H1 (cell line): ENCODE results near the gene BMERB1. TPM values are rescaled to one million over a fixed set of nuclear protein-coding genes. Genes with fewer than 3 reads are reported as not detected.
A peak's percentile ranks its signal among the peaks of the same experiment; 100 is the strongest.

Source experiments
- CTCF ChIA-PET: fragments of 300-600 bp; sonication (Branson Sonifier 250); formaldehyde crosslinking; loops from one replicate; lab custom pipeline; 2021; ENCODE audit not compliant: partially characterized antibody; lab: Charles Lee
- POLR2A ChIA-PET: fragments of 300-600 bp; sonication (Branson Sonifier 250); formaldehyde crosslinking; loops from one replicate; lab custom pipeline; 2021; ENCODE audit warnings: inconsistent platforms; ENCODE audit not compliant: partially characterized antibody; lab: Charles Lee
- DNase-seq, 2 experiments: peaks; one replicate each; pipeline versions ENCODE4 v3.0.0 to v3.0.0-alpha.2; 2010 to 2022; ENCODE audit warnings: low spot score in 2 of 2, low read depth in 1 of 2, mixed read lengths in 1 of 2
- FAIRE-seq: peaks from 2 replicates; lab custom pipeline; 2011; peaks lifted over from hg19 to GRCh38; lab: Jason Lieb, UNC
- H2AFZ ChIP-seq: 2 replicates; pipeline ENCODE4 v1.8.1; 2012; ENCODE audit warnings: low read length, inconsistent platforms
- H2AK5ac ChIP-seq: 2 replicates; pipeline ENCODE4 v1.6.1; 2013; ENCODE audit warnings: low read depth, low read length
- H2BK120ac ChIP-seq: replicated peaks from 2 replicates; pipeline ENCODE3; 2013; ENCODE audit warnings: low read depth, low read length, inconsistent platforms
- H2BK12ac ChIP-seq: 2 replicates; pipeline ENCODE4 v1.6.1; 2013; ENCODE audit warnings: low read depth, low read length
- H2BK15ac ChIP-seq: 2 replicates; pipeline ENCODE4 v1.6.1; 2013; ENCODE audit warnings: low read length
- H2BK20ac ChIP-seq: 2 replicates; pipeline ENCODE4 v1.6.1; 2013; ENCODE audit warnings: low read length
- H2BK5ac ChIP-seq: 2 replicates; pipeline ENCODE4 v1.6.1; 2013; ENCODE audit warnings: low read depth, low read length
- H3K14ac ChIP-seq: 2 replicates; pipeline ENCODE4 v1.6.1; 2013; ENCODE audit warnings: inconsistent platforms; ENCODE audit not compliant: insufficient read length
- H3K18ac ChIP-seq: 2 replicates; pipeline ENCODE4 v1.6.1; 2013; ENCODE audit warnings: low read length; ENCODE audit errors: extremely low read depth
- H3K23ac ChIP-seq: 2 replicates; pipeline ENCODE4 v1.6.1; 2013; ENCODE audit warnings: inconsistent platforms; ENCODE audit not compliant: insufficient read length
- H3K23me2 ChIP-seq: 2 replicates; pipeline ENCODE4 v1.6.1; 2013; ENCODE audit warnings: low read depth, low read length
- H3K27ac ChIP-seq: 2 replicates; pipeline ENCODE4 v1.6.1; 2011; ENCODE audit warnings: low read depth, low read length, inconsistent platforms
- H3K27me3 ChIP-seq, 4 experiments: replicated peaks in 1 of 4; 1 replicate in 1 of 4; 2 replicates in 3 of 4; pipeline versions ENCODE4 v1.6.1 to v1.8.1; 2011 to 2013; ENCODE audit warnings: low read length in 3 of 4, mild to moderate bottlenecking in 3 of 4, inconsistent platforms in 2 of 4, mixed read lengths in 2 of 4, moderate library complexity in 1 of 4; ENCODE audit not compliant: control insufficient read depth in 3 of 4, insufficient read depth in 3 of 4; ENCODE audit errors: extremely low read depth in 1 of 4
- H3K36me3 ChIP-seq, 4 experiments: 2 replicates each; pipeline versions ENCODE4 v1.6.1 to v1.8.1; 2011 to 2013; ENCODE audit warnings: mild to moderate bottlenecking in 4 of 4, low read length in 3 of 4, moderate library complexity in 2 of 4, control low read depth in 1 of 4, inconsistent platforms in 1 of 4; ENCODE audit not compliant: insufficient read depth in 4 of 4, control insufficient read depth in 2 of 4
- H3K4ac ChIP-seq: replicated peaks from 2 replicates; pipeline ENCODE3; 2013; ENCODE audit warnings: low read length, low read depth, mixed read lengths, inconsistent platforms; ENCODE audit not compliant: insufficient read length
- H3K4me1 ChIP-seq, 4 experiments: replicated peaks in 1 of 4; 1 replicate in 1 of 4; 2 replicates in 3 of 4; pipeline versions ENCODE4 v1.6.1 to v1.8.1; 2011 to 2013; ENCODE audit warnings: low read length in 3 of 4, inconsistent platforms in 2 of 4, mixed read lengths in 1 of 4; ENCODE audit not compliant: insufficient read depth in 4 of 4, control insufficient read depth in 3 of 4
- H3K4me2 ChIP-seq, 2 experiments: 2 replicates each; pipeline versions ENCODE4 v1.6.1 to v1.8.1; 2011 to 2013; ENCODE audit warnings: low read depth in 2 of 2, low read length in 2 of 2, control low read depth in 1 of 2, inconsistent platforms in 1 of 2, mild to moderate bottlenecking in 1 of 2; ENCODE audit not compliant: insufficient read depth in 1 of 2
- H3K4me3 ChIP-seq, 4 experiments: fragments of 200-600, 300-600 bp in 1 of 4; sonication (generic), shearing (Covaris generic), sonication (Bioruptor Twin) in 1 of 4; 2 replicates each; pipeline versions ENCODE4 v1.5.1 to v1.8.1; 2011 to 2016; ENCODE audit warnings: low read length in 4 of 4, low read depth in 3 of 4, control low read depth in 2 of 4, inconsistent platforms in 2 of 4, mild to moderate bottlenecking in 2 of 4, mixed read lengths in 1 of 4, moderate library complexity in 1 of 4; ENCODE audit not compliant: insufficient read depth in 2 of 4; ENCODE audit errors: extremely low read depth in 1 of 4
- H3K56ac ChIP-seq: replicated peaks from 2 replicates; pipeline ENCODE3; 2013; ENCODE audit warnings: low read depth, mild to moderate bottlenecking, mixed read lengths, low read length, inconsistent platforms; ENCODE audit not compliant: insufficient read length
- H3K79me1 ChIP-seq: 2 replicates; pipeline ENCODE4 v1.6.1; 2013; ENCODE audit warnings: low read depth, low read length, control low read depth
- H3K79me2 ChIP-seq, 2 experiments: 2 replicates each; pipeline versions ENCODE4 v1.6.1 to v1.8.1; 2012 to 2013; ENCODE audit warnings: low read length in 2 of 2, mild to moderate bottlenecking in 2 of 2, inconsistent platforms in 1 of 2; ENCODE audit not compliant: insufficient read depth in 2 of 2, control insufficient read depth in 1 of 2
- H3K9ac ChIP-seq, 4 experiments: replicated peaks in 1 of 4; 1 replicate in 1 of 4; 2 replicates in 3 of 4; pipeline versions ENCODE4 v1.6.1 to v1.8.1; 2011 to 2013; ENCODE audit warnings: low read depth in 3 of 4, low read length in 3 of 4, control low read depth in 2 of 4, mild to moderate bottlenecking in 2 of 4, moderate library complexity in 2 of 4, inconsistent platforms in 1 of 4; ENCODE audit errors: extremely low read depth in 1 of 4
- H3K9me3 ChIP-seq, 2 experiments: 2 replicates each; pipeline versions ENCODE4 v1.6.1 to v1.8.1; 2012 to 2013; ENCODE audit warnings: mild to moderate bottlenecking in 2 of 2, moderate library complexity in 2 of 2, control low read depth in 1 of 2, inconsistent platforms in 1 of 2, low read depth in 1 of 2, low read length in 1 of 2, mixed read lengths in 1 of 2; ENCODE audit not compliant: insufficient read depth in 2 of 2
- H4K20me1 ChIP-seq, 2 experiments: replicated peaks in 1 of 2; 2 replicates each; pipeline versions ENCODE3 to v1.8.1; 2011 to 2013; ENCODE audit warnings: inconsistent platforms in 2 of 2, low read length in 2 of 2, mild to moderate bottlenecking in 1 of 2; ENCODE audit not compliant: insufficient read depth in 2 of 2, control insufficient read depth in 1 of 2
- H4K5ac ChIP-seq: 2 replicates; pipeline ENCODE4 v1.6.1; 2013; ENCODE audit warnings: low read length, low read depth, mixed read lengths, inconsistent platforms; ENCODE audit not compliant: insufficient read length
- H4K8ac ChIP-seq: 2 replicates; pipeline ENCODE4 v1.8.0; 2013; ENCODE audit warnings: mild to moderate bottlenecking, moderate library complexity, low read length, inconsistent platforms; ENCODE audit not compliant: insufficient read depth; ENCODE audit errors: extremely low read depth
- H4K91ac ChIP-seq: replicated peaks from 2 replicates; pipeline ENCODE3; 2013; ENCODE audit warnings: low read length, mixed read lengths, inconsistent platforms; ENCODE audit not compliant: insufficient read length
- KDM4A ChIP-seq: IDR thresholded peaks from one replicate; pipeline ENCODE4 v1.7.1; 2012; ENCODE audit warnings: low read depth, mild to moderate bottlenecking, moderate library complexity, low read length, inconsistent platforms; ENCODE audit not compliant: severe bottlenecking
- RBBP5 ChIP-seq: IDR thresholded peaks from 2 replicates; pipeline ENCODE4 v1.7.1; 2012; ENCODE audit warnings: low read depth, mild to moderate bottlenecking, inconsistent platforms, low read length, moderate library complexity, borderline replicate concordance
- SIN3A ChIP-seq, 2 experiments: IDR thresholded peaks in 1 of 2; conservative IDR thresholded peaks in 1 of 2; 2 replicates each; pipeline ENCODE4 v1.6.1; 2011 to 2012; ENCODE audit warnings: low read length in 2 of 2, improper control_type of control experiment in 1 of 2, low read depth in 1 of 2, mild to moderate bottlenecking in 1 of 2
- SP4 ChIP-seq: IDR thresholded peaks from 2 replicates; pipeline ENCODE4 v1.6.1; 2012; ENCODE audit warnings: low read length, inconsistent platforms
- TCF12 ChIP-seq: IDR thresholded peaks from 2 replicates; pipeline ENCODE4 v1.6.1; 2011; ENCODE audit warnings: low read depth, mild to moderate bottlenecking, low read length
- ZNF274 ChIP-seq: IDR thresholded peaks from 2 replicates; pipeline ENCODE4 v1.7.0; 2012; ENCODE audit warnings: low read length, borderline replicate concordance; ENCODE audit errors: extremely low read depth
- WGBS, 2 experiments: shearing (Covaris generic) in 1 of 2; methylation state at CpG; one replicate each; pipeline versions ENCODE4 v1.1.6 to v1.1.7; 2013 to 2015; ENCODE audit warnings: low lambda C conversion rate in 2 of 2, mixed read lengths in 2 of 2, inconsistent platforms in 1 of 2, low coverage in 1 of 2, missing lambda C conversion rate in 1 of 2; ENCODE audit not compliant: insufficient replicate concordance in 2 of 2, insufficient coverage in 1 of 2, insufficient read length in 1 of 2; ENCODE audit errors: extremely low coverage in 1 of 2, missing lambda C conversion rate in 1 of 2; 5-methylcytosine and 5-hydroxymethylcytosine counted together
- polyA plus RNA-seq, 7 experiments: library from polyadenylated mRNA; depleted of rRNA in 3 of 7; stranded (reverse) in 5 of 7; unstranded in 2 of 7; fragments of >200 nt in 5 of 7; fragments of 200-250 nt in 2 of 7; gene quantifications; 1 replicate in 5 of 7; 2 replicates in 1 of 7; 4 replicates in 1 of 7; pipeline versions ENCODE4 v1.2.1 to v1.2.3, GENCODE V29; 2011 to 2013; ENCODE audit warnings: missing spikeins in 2 of 7, mixed read lengths in 2 of 7
- total RNA-seq: library from RNA; stranded (reverse); fragmentation: NEBNext Ultra II Directional; extraction: Animal tissue kit (Norgen Biotek cat#: 25700); gene quantifications from 2 replicates; pipeline ENCODE4 v1.2.1, GENCODE V29; 2021
- TF ChIP-seq, protein P1 (sequence below): IDR thresholded peaks from 2 replicates; pipeline ENCODE4 v1.6.1; 2012; ENCODE audit warnings: low read length, inconsistent platforms
- TF ChIP-seq, protein P2 (sequence below): IDR thresholded peaks from 2 replicates; pipeline ENCODE4 v1.6.1; 2011; ENCODE audit warnings: low read depth, mild to moderate bottlenecking, low read length; ENCODE audit not compliant: insufficient read depth
- TF ChIP-seq, protein P3 (sequence below): IDR thresholded peaks from 2 replicates; pipeline ENCODE4 v1.6.1; 2012; ENCODE audit warnings: inconsistent platforms

The BMERB1 gene
- total and polyA plus RNA-seq, 2 of the 8 experiments (the other 6 are each of a cell fraction or from before 2014, with no cell fraction given) = 23.5 to 27.1 TPM

DNA sequence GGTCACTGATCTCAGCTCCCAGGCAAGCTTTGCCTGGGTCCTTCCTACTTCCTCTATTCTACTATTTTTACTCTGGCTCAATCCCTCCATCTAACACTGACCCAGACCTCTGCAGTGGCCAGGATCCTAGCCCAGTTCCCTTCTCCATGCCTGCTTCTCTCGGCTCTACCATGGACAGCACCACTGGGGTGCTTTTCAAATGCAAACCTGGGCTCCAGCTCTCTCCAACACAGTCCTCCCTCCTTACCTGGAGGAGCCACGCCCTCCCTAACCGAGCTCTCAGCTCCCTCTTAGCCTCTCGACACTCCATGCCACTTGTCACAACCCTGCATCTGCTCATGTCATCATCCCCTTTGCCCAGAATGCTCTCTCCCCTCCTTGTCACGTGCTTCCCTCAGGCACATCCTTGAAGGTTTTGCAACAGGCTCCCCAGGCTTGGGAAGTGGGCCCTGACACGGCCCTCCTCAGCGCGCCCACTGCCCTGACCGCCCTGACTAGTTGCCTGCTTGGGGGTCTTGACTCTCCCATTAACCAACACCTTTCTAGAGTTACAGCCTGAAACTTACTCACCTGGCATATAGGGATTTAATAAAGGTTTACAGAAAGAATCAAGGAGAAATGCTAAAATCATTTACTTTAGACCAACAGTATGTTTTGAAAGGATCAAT lies 167.0 kb downstream of the BMERB1 start:
- Histone ChIP-seq H2BK15ac (no peak overlapping the region), H3K4me2 (no peak overlapping the region), H3K18ac (no peak overlapping the region), H2AK5ac (no peak overlapping the region), H4K91ac (no peak overlapping the region), H3K23me2 (no peaks in the 10 kb centered on the region), H3K4ac (no peak overlapping the region), H4K20me1 (peaks cover 0 to 3% of the 10 kb centered on the region in 2 experiments), H2BK12ac (no peak overlapping the region), H4K8ac (no peak overlapping the region), H3K79me2 (no peaks in the 10 kb centered on the region), H3K9ac (no peak overlapping the region), H3K23ac (no peak overlapping the region), H3K56ac (no peak overlapping the region), H4K5ac (no peak overlapping the region), H3K14ac (no peak overlapping the region), H2AFZ (no peak overlapping the region), H3K4me1 (peaks cover 0 to 3% (median 2%) of the 10 kb centered on the region in 4 experiments; a peak in 3 of 7 replicates), H3K9me3 (no peaks in the 10 kb centered on the region), H2BK120ac (no peak overlapping the region), H3K79me1 (no peaks in the 10 kb centered on the region), H3K4me3 (no peak overlapping the region), H3K27me3 (no peaks in the 10 kb centered on the region), H2BK20ac (no peak overlapping the region), H3K36me3 (peaks cover 14 to 37% (median 24%) of the 10 kb centered on the region in 4 experiments; a peak in 7 of 8 replicates), H3K27ac (no peak overlapping the region), H2BK5ac (no peak overlapping the region; the same call in 1 of the 2 replicates)
- CTCF ChIA-PET = interaction anchor here (0.6 to 1.6 kb wide), 4 partner anchors 18 to 62 kb away, joined by 3 to 5 read pairs (median 4); no protein-coding TSS in a partner anchor
- FAIRE-seq (no peak), DNase-seq (peak in 1 of 2 experiments; percentile 65)
- POLR2A ChIA-PET = interaction anchor here (1.2 to 1.6 kb wide), 2 partner anchors 14 to 42 kb away, joined by 3 to 5 read pairs; no protein-coding TSS in a partner anchor
- WGBS, 2 experiments = 72% methylated on average over 9 of the region's 9 CpGs; no CpG with 5 or more reads in 1 of the 2 experiments
- TF ChIP-seq, protein P1, sequence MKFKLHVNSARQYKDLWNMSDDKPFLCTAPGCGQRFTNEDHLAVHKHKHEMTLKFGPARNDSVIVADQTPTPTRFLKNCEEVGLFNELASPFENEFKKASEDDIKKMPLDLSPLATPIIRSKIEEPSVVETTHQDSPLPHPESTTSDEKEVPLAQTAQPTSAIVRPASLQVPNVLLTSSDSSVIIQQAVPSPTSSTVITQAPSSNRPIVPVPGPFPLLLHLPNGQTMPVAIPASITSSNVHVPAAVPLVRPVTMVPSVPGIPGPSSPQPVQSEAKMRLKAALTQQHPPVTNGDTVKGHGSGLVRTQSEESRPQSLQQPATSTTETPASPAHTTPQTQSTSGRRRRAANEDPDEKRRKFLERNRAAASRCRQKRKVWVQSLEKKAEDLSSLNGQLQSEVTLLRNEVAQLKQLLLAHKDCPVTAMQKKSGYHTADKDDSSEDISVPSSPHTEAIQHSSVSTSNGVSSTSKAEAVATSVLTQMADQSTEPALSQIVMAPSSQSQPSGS = no peak
- no peak for TF ChIP-seq TCF12
- TF ChIP-seq ZNF274 = no peak
- TF ChIP-seq SIN3A (conservative IDR thresholded peaks at IDR 0.05 in 1 of 2, IDR thresholded peaks at IDR 0.05 in 1 of 2; ENCODE audit: low read depth in 1 of 2, low read length in 2 of 2) = peak; percentile 93 to 95
- TF ChIP-seq SP4 = no peak
- TF ChIP-seq, protein P2, sequence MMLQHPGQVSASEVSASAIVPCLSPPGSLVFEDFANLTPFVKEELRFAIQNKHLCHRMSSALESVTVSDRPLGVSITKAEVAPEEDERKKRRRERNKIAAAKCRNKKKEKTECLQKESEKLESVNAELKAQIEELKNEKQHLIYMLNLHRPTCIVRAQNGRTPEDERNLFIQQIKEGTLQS = no peak
- TF ChIP-seq, protein P3, sequence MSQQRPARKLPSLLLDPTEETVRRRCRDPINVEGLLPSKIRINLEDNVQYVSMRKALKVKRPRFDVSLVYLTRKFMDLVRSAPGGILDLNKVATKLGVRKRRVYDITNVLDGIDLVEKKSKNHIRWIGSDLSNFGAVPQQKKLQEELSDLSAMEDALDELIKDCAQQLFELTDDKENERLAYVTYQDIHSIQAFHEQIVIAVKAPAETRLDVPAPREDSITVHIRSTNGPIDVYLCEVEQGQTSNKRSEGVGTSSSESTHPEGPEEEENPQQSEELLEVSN = no peak
- TF ChIP-seq KDM4A = no peak
- TF ChIP-seq RBBP5 = no peak
